K562 (cell line): ENCODE data around the gene DUSP28. TPM values are rescaled to one million over a fixed set of nuclear protein-coding genes. Genes with fewer than 3 reads are reported as not detected.
A peak's percentile ranks its signal among the peaks of the same experiment; 100 is the strongest.

ENCODE experiments used
- ATAC-seq: fragments of 200-7000 bp; cut with Tn5 transposase; 3 replicates; pipeline ENCODE4 v1.9.1; 2020; ENCODE audit warnings: moderate library complexity
- BruUV-seq: library from RNA; stranded (reverse); fragments of 400-500 nt; replicated peaks from 2 replicates; lab custom pipeline; 2021; lab: Mats Ljungman, UMichigan
- CTCF ChIA-PET: fragments of 300-600 bp; formaldehyde crosslinking; extraction: SDS; loops from one replicate; lab custom pipeline; 2021; ENCODE audit warnings: low intra/inter-chr PET ratio; lab: Yijun Ruan, JAX
- POLR2A ChIA-PET: fragments of 300-600, 350-650 bp; sonication (Branson Sonifier 250); formaldehyde crosslinking; extraction: SDS; loops from one replicate; lab custom pipeline; 2021; ENCODE audit warnings: antibody characterized with exemption, inconsistent platforms; lab: Yijun Ruan, JAX
- DNase-seq, 4 experiments: peaks; one replicate each; pipeline versions ENCODE4 v3.0.0 to v3.0.0-alpha.2; 2011 to 2018; ENCODE audit warnings: low spot score in 3 of 4, mixed read lengths in 3 of 4; ENCODE audit errors: extremely low read depth in 1 of 4
- FAIRE-seq: peaks from 2 replicates; lab custom pipeline; 2011; peaks lifted over from hg19 to GRCh38; lab: Jason Lieb, UNC
- H2AFZ ChIP-seq: 2 replicates; pipeline ENCODE4 v1.6.0; 2011; ENCODE audit warnings: low read depth, low read length, control low read depth, inconsistent platforms
- H3K27ac ChIP-seq: fragments of 200-600 bp; 3 replicates; pipeline ENCODE4 v1.8.0; 2011; ENCODE audit warnings: low read depth, mild to moderate bottlenecking, control low read depth, inconsistent platforms, low read length, moderate library complexity, mixed read lengths; ENCODE audit errors: extremely low read depth
- H3K27me3 ChIP-seq, 2 experiments: fragments of 300-600 bp in 1 of 2; 2 replicates in 1 of 2; 3 replicates in 1 of 2; pipeline versions ENCODE4 v1.6.0 to v1.8.0; 2011; ENCODE audit warnings: inconsistent platforms in 2 of 2, low read length in 2 of 2, mild to moderate bottlenecking in 1 of 2, mixed read lengths in 1 of 2, moderate library complexity in 1 of 2; ENCODE audit not compliant: control insufficient read depth in 2 of 2, insufficient read depth in 2 of 2
- H3K36me3 ChIP-seq: fragments of 300-600 bp; 3 replicates; pipeline ENCODE4 v1.8.0; 2011; ENCODE audit warnings: mild to moderate bottlenecking, low read length, inconsistent platforms; ENCODE audit not compliant: control insufficient read depth, insufficient read depth
- H3K4me1 ChIP-seq, 2 experiments: fragments of 200-600 bp in 1 of 2; replicated peaks in 1 of 2; 2 replicates in 1 of 2; 3 replicates in 1 of 2; pipeline versions ENCODE4 v1.5.1 to v1.8.0; 2011; ENCODE audit warnings: inconsistent platforms in 2 of 2, low read length in 2 of 2, mild to moderate bottlenecking in 1 of 2, mixed read lengths in 1 of 2, moderate library complexity in 1 of 2; ENCODE audit not compliant: control insufficient read depth in 2 of 2, insufficient read depth in 2 of 2
- H3K4me2 ChIP-seq: 2 replicates; pipeline ENCODE4 v1.6.1; 2011; ENCODE audit warnings: low read length, control low read depth, inconsistent platforms, mixed read lengths; ENCODE audit not compliant: insufficient read depth
- H3K4me3 ChIP-seq: fragments of 200-600 bp; sonication (generic), shearing (Covaris generic); 2 replicates; pipeline ENCODE4 v1.5.1; 2016; ENCODE audit warnings: control low read depth, inconsistent platforms
- H3K79me2 ChIP-seq: fragments of 200-600 bp; 3 replicates; pipeline ENCODE4 v1.8.0; 2011; ENCODE audit warnings: low read length, inconsistent platforms; ENCODE audit not compliant: control insufficient read depth, insufficient read depth
- H3K9ac ChIP-seq, 2 experiments: 2 replicates each; pipeline versions ENCODE4 v1.6.0 to v1.6.1; 2011; ENCODE audit warnings: low read depth in 2 of 2, low read length in 2 of 2, control low read depth in 1 of 2, inconsistent platforms in 1 of 2, mild to moderate bottlenecking in 1 of 2, mixed read lengths in 1 of 2; ENCODE audit not compliant: insufficient read depth in 1 of 2
- H3K9me1 ChIP-seq: one replicate; pipeline ENCODE4 v1.6.0; 2011; ENCODE audit warnings: inconsistent platforms, mild to moderate bottlenecking, low read length, moderate library complexity; ENCODE audit not compliant: control insufficient read depth, insufficient read depth
- H3K9me3 ChIP-seq: replicated peaks from 2 replicates; pipeline ENCODE4 v1.5.1; 2011; ENCODE audit warnings: low read depth, low read length, inconsistent platforms; ENCODE audit not compliant: control insufficient read depth, insufficient read depth
- H4K20me1 ChIP-seq: replicated peaks from 2 replicates; pipeline ENCODE4 v1.6.1; 2011; ENCODE audit warnings: low read length, inconsistent platforms, mixed read lengths; ENCODE audit not compliant: control insufficient read depth, insufficient read depth
- ATF1 ChIP-seq, 2 experiments: fragments of 450-650 bp in 1 of 2; IDR thresholded peaks; 2 replicates each; pipeline ENCODE4 v1.6.1; 2016; ENCODE audit warnings: missing compliant biosample characterization in 1 of 2, missing genetic modification characterization in 1 of 2
- KAT8 ChIP-seq: fragments of 450-650 bp; IDR thresholded peaks from 2 replicates; pipeline ENCODE4 v1.6.1; 2016; ENCODE audit warnings: low read depth, mild to moderate bottlenecking
- KDM1A ChIP-seq, 2 experiments: fragments of 450-650 bp; IDR thresholded peaks; 2 replicates each; pipeline ENCODE4 v1.6.1; 2016; ENCODE audit warnings: mild to moderate bottlenecking in 2 of 2
- KLF1 ChIP-seq: fragments of 450-650 bp; IDR thresholded peaks from 2 replicates; pipeline ENCODE4 v1.6.1; 2016; ENCODE audit warnings: missing genetic modification characterization, missing compliant biosample characterization
- PRMT5 ChIP-seq: sonication (generic); formaldehyde crosslinking; IDR thresholded peaks from 2 replicates; pipeline ENCODE4 v1.5.0; 2020; ENCODE audit warnings: missing genetic modification reagents
- WGBS: fragments of 100-300 bp; shearing (Covaris generic); methylation state at CpG from one replicate; pipeline ENCODE4 v1.1.6; 2016; ENCODE audit warnings: low coverage, mixed read lengths; ENCODE audit not compliant: insufficient coverage; ENCODE audit errors: missing lambda C conversion rate; 5-methylcytosine and 5-hydroxymethylcytosine counted together
- in situ Hi-C: fragments of 300-500 bp; cut with MboI; formaldehyde crosslinking; loops from 4 replicates; pipeline ENCODE4 v1.15.0; 2018; ENCODE audit warnings: inconsistent platforms, mixed read lengths
- intact Hi-C: fragments of 100-400 bp; cut with micrococcal nuclease; formaldehyde crosslinking; loops from 2 replicates; pipeline ENCODE4 v1.14.2; 2022
- polyA plus RNA-seq, 8 experiments: library from polyadenylated mRNA; depleted of rRNA in 4 of 8; stranded (reverse) in 5 of 8; unstranded in 3 of 8; fragments of >200 nt; fragmentation: Nextera tagmentation in 2 of 8; fragmentation: Illumina TruSeq in 1 of 8; extraction: Ambion mirVana in 2 of 8; extraction: Trizol in 1 of 8; gene quantifications; 2 replicates each; pipeline versions ENCODE4 v1.2.1 to v1.2.3, GENCODE V29; 2011 to 2014; ENCODE audit warnings: inconsistent platforms in 1 of 8, missing spikeins in 1 of 8
- total RNA-seq, 7 experiments: library from RNA; depleted of rRNA in 6 of 7; stranded (reverse); fragments of >200 nt in 6 of 7; fragmentation: Illumina TruSeq in 2 of 7; extraction: Trizol in 2 of 7; gene quantifications; 2 replicates each; pipeline versions ENCODE4 v1.2.1 to v1.2.3, GENCODE V29; 2011 to 2021; ENCODE audit warnings: low replicate concordance in 1 of 7
- TF ChIP-seq, protein P1 (sequence below): fragments of 250-450 bp; sonication (Bioruptor Pico); IDR thresholded peaks from 2 replicates; pipeline ENCODE4 v1.6.1; 2021; ENCODE audit warnings: mild to moderate bottlenecking

Gene DUSP28
- total and polyA plus RNA-seq, 9 of the 15 experiments (the other 6 are each of a cell fraction or from before 2014, with no cell fraction given) = 2.8 to 8.1 (median 4.2) TPM

DNA sequence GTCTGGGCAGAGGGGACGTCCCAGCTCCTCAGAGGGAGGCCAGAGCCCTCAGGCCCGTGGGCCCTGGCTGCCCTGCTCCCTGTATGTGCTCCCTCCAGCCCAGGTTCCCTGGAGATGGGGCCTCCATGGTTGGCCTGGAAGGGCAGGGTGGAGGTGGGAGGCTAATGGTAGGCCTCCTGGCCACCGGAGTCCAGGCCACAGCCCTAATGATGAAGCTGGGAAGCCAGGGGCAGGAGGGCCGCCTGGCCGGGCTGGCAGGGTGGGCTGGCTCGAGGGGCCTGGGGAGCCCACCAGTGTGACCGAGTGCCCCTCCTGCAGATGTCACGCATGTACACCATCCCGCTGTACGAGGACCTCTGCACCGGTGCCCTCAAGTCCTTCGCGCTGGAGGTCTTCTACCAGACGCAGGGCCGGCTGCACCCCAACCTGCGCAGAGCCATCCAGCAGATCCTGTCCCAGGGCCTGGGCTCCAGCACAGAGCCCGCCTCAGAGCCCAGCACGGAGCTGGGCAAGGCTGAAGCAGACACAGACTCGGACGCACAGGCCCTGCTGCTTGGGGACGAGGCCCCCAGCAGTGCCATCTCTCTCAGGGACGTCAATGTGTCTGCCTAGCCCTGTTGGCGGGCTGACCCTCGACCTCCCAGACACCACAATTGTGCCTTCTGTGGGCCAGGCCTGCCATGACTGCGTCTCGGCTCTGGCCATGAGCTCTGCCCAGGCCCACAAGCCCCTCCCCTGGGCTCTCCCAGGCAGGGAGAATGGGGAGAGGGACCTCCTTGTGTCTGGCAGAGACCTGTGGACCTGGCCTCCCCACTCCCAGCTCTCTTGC is 17.3 kb downstream of the DUSP28 start (continued):
- TF ChIP-seq, protein P1, sequence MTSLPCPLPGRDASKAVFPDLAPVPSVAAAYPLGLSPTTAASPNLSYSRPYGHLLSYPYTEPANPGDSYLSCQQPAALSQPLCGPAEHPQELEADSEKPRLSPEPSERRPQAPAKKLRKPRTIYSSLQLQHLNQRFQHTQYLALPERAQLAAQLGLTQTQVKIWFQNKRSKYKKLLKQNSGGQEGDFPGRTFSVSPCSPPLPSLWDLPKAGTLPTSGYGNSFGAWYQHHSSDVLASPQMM (CRISPR knock-in tag) = no peak
- no peak for TF ChIP-seq KLF1 (tag)
- no peak for TF ChIP-seq KAT8

DNA sequence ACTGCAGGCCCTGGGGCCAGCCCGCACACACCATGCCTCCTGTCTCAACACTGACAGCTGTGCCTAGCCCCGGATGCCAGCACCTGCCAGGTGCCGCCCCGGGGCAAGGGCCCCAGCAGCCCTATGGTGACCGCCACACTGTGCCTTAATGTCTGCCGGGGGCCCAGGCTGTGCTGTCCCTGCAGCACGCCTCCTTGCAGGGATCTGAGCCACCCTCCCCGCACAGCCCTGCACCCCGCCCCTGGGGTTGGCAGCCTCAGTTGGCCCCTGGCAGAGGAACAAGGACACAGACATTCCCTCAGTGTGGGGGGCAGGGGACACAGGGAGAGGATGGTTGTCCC is 17.9 kb downstream of the DUSP28 start:
- no peaks in the 10 kb centered on the region for H3K9me3 ChIP-seq
- peaks cover 20% of the 10 kb centered on the region for H3K79me2 ChIP-seq
- no peak overlapping the region for H3K4me3 ChIP-seq
- peak overlapping the region in 1 of 2 experiments; percentile 58; a peak in 1 of 4 replicates for H3K9ac ChIP-seq
- H3K9me1 ChIP-seq = peaks cover 8% of the 10 kb centered on the region
- WGBS = no CpG with 5 or more reads among the region's 9 CpGs
- no peaks in the 10 kb centered on the region; the same call in 1 of the 2 replicates for H4K20me1 ChIP-seq
- H3K4me2 ChIP-seq = no peak overlapping the region
- no peak overlapping the region for H3K27ac ChIP-seq
- no peaks in the 10 kb centered on the region for H3K27me3 ChIP-seq
- no TSS peak for BruUV-seq
- H3K36me3 ChIP-seq = peaks cover 35% of the 10 kb centered on the region; the same call in 2 of the 3 replicates
- H2AFZ ChIP-seq = no peak overlapping the region
- TF ChIP-seq PRMT5 (CRISPR knock-in tag) (no peak), ATF1 (CRISPR knock-in tag; IDR thresholded peaks at IDR 0.05) (no peak), ATF1 (tag; IDR thresholded peaks at IDR 0.05) (no peak), KDM1A (IDR thresholded peaks at IDR 0.05) (no peak)
- CTCF ChIA-PET = no interaction called here
- FAIRE-seq = no peak
- DNase-seq = no peak
- POLR2A ChIA-PET = interaction anchor here (1.1 kb wide), 1 partner anchor 12 kb away, joined by 3 read pairs; no protein-coding TSS in a partner anchor
- peaks cover 28 to 32% of the 10 kb centered on the region in 2 experiments for H3K4me1 ChIP-seq
- in situ Hi-C loops = no loop called here
- ATAC-seq = no peak
- intact Hi-C loops = no loop called here
